Dermis blood vessel endothelial cell (primary cell): Measurements from ENCODE around the gene IPO8. TPM values are rescaled to one million over a fixed set of nuclear protein-coding genes. Genes with fewer than 3 reads are reported as not detected.
"Not testable (repeated sequence)": the region's sequence is repeated elsewhere in the genome, so short reads cannot be mapped to it uniquely, and the experiment has no call there.

Source experiments
- DNase-seq: peaks from one replicate; pipeline ENCODE4 v3.0.0; 2010
- total RNA-seq: library from RNA; depleted of rRNA; stranded (reverse); fragments of >200 nt; gene quantifications from 2 replicates; pipeline ENCODE4 v1.2.3, GENCODE V29; 2014

Gene IPO8
- total RNA-seq, 1 donor from 2014 or later, result 42.7 TPM

DNA sequence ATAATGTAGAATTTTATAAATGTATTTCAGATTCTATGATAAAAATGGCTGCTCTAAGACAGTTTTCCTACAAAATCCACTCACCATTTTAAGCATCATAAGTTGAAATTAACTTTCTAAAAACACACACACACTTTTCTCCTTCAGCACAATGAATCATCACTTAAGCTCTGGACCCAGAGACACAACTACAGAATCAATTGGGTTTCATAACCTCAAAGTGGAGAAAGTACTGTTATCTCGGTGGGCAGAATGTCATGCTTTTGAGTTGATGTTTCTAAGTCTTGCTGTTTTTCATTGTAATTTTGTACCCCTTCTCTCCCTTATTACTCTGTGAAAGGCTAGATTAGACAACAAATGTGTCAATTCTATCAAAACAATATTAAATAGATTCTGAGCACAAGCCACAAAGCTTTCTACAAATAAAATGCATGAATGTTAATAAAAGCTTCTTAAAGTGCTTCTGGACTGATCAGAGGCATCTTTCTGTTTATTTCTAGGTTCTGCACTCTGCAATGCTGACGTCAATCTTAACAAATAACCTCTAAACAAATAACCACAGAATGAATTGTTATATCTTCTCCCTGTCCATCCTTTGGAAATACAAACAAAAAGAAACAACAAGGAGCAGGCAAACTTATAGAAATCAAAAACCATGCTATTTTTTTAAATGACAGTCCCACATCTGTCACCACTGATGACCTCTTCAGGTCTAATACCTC is 8.2 kb downstream of the IPO8 start:
- no peak for DNase-seq

DNA sequence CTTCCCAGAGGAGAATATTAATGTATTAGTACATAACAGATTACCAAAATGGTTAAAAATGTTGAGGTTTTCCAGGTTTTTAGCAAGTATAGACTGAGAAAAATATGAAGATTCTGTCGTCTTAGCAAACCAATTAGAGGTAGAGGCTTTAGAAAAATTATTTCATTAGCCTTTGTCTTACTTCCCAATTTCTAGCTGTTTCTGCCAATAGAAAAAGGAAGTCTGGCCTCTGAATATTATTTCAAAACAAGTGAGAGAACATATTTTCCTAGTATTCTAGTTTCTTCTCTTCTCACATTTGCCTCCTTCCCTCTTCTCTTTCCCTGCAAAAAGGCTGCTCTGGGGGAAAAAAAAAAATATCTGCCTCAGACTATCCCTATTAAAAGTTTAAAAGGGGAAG is 16.4 kb downstream of the IPO8 start:
- no peak for DNase-seq

DNA sequence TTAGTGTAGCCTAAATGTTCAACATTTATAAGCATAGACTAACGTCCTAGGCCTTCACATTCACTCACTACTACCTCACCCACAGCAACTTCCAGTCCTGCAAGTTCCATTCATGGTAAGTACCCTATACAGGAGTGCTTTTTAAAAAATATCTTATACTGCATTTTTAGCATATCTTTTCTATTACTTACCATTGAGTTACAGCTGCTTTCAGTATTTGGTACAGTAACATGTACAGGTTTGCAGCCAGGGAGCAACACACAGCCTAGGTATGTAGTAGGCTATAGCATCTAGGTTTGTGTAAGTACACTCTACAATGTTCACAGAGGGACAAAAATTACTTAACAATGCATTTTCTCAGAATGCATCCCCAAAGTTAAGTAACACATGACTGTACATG is 17.4 kb downstream of the IPO8 start:
- DNase-seq, result no peak

DNA sequence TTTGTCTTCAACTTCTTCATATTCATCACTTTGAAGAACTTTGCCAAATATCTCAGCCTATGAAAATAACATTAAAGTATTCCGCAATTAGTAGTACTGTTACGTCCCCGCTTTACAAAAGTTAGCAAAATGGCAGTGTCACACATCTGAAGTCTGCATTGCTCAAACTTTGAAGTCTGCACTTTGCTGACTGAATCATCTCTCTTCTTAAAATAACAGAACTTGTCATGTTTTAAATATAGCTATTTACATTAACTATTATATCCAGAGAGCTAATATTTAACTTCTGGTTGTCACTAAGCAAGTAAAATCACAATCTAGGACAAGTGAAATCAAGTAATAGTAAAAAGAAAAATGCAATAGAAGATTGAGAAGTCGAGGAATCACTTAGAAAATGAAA is 34.5 kb downstream of the IPO8 start:
- DNase-seq, result no peak

DNA sequence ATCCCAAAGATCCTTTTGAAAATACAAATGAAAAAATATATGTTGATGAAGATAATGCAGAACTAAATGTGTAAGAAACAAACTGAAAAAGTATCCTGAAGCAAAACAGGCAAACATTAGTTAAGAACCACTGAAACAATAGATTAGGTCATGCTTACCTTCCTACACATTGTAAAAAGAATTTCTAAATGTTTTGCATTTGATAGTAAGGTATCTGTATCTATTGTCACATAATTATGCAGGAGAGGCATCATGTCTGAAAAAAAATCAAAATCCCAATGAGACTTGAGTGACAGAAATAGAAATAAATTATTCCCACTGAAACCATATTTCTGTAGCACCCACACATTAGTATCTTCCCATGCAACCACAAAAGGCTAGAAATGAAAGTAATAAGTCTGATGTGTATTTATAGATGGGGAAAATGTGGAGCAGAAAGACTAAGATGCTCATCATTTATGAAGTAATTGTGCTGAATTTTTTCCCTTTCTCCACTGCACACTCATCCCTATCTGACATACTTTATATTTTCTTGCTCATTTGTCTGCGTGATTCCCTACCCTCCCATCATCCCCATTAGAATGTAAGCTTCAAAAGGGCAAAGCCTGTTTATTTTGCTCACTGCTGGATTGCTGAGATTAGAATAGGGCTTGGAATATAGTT is 43.5 kb downstream of the IPO8 start:
- DNase-seq, result no peak

DNA sequence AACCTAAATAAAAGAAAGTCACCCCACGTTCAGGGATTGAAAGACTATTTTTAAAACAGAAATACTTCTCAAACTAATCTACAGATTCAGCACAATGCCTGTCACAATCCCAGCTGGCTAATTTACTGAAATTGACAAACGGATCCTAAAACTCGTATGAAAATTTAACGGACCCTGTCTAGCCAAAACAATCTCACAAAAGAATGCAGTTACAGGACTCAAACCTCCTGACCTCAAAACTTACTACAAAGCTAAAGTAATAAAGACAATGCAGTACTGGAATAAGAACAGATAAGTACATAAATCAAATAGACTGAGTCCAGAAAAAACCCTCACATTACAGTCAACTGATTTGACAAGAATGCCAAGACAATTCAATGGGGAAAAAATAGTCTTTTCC is 48.8 kb downstream of the IPO8 start:
- DNase-seq, result no peak

DNA sequence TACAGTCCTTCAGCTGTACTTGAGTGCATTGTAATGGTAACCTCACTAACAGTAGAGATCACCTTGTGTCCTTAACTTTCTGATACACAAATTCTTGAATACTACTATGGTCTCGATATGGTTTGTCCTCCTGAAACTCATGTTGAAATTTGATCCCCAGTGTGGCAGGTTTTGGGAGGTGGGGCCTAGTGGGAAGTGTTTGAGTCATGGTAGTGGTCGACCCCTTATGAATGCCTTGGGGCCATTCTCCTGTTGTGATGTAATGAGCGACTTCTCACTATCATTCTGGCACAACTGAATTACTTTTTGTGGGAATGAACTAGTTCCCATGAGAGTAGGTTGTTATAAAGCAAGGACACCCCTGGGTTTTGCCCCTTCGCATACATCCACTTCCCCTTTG is 52.3 kb downstream of the IPO8 start:
- DNase-seq, result no peak

DNA sequence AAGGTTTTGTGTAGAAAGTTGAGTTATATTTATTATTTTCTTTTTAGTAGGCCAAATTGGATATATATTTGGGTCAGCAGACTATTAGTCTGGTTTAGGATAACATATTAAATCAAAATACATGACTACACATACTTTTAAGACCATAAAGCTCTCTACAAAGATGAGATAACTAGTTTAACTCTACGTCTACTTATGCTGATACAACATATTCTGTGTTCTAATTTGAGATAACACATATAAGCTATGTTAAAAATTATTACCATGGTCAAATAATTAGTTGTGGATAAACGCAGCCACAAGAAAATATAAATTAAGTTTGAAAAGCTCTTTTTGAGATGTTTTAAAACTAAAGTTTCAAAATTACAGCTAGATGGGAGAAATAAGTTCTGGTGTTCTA is 55.3 kb downstream of the IPO8 start:
- DNase-seq, result no peak

DNA sequence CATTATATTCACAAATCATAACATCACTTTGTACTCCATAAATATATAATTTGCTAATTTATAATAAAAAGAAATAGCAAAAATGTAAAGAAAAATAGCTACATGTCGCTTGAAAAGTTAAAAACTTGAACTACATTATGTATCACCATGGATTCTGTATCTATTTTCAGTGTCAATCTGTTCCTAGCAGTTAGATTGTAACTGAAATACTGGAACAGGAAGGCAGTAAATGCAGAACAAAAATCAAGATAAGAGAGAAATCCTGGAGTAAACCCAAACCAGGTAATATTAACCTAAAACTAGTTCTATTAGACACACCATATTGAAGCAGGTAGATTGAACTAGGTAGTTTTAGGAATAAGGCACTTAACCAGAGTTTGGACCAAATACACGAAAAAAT is 60.3 kb downstream of the IPO8 start:
- DNase-seq, result no peak

DNA sequence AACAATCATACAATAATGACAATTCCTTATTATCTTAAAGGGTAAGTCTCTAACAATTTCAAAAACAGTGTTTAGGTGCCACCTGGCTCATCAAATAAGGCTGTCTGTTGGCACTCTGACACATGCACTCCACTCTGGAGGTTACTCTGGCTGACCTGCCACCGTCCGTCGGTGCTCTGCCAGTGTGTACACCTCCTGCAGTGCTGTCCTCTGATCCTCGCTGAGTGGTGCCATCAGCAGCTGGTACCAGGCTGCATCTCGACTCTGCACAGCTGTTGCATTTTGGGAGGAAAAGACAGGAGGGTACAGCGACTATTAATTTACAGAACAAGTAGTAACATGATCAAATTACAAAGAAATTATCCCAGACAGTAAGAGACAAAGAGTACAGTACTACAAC is 63.9 kb downstream of the IPO8 start:
- no peak for DNase-seq

DNA sequence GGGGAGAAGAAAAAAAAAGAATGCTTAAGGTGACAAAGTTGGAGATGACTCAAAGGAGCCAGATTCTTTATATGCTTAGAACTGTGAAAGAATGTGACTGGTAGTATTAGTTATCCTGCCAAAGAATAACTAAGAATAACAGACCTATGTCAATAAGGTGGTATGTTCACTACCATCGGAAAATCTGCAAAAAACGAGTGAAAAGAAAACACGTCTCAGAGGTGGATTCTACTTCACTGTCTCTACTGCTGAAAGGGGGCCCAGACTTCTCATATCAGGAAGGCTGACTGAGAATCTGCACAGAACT is 64.7 kb downstream of the IPO8 start:
- no peak for DNase-seq

DNA sequence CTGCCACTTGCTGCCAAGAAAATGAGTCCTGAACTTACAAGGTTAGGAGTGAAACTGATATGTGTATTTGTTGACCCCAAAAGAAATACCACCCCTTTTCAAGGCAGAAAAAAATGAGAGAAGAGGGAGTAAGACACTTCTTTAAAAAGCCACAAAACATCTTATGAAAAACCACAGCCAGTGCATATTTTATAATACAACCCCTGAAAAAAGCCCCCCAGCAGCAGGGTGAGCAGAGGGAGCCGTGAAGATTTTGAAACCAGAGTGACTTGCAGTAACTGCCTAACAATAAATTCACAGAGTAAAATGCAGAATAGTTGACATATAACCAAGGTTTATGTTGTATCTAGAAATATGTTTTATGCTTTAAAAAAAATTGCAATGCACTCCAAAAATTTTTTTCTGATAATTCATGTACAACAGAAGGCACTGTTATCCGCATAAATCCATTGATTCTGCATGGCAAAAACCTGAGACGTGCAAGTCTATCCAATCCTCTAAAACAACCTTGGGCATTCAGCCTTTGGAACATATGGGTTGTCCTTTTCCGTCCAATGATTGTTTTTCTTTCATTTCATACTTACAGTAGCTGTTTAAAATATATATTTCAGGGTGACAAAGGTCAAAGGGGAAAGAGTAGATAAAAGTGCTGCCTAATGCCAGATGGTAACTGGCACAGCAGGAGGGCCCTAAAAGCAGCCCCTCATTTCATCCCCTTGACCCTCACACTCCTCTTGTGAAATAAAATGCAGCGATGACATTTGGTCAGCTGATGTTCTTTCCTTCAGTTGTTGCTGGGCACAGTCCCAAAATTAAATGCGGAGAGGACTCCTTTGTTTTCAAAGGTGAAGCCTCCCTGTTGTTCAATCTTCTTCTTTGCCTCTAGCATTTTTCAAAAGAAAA is 65.3 kb downstream of the IPO8 start:
- DNase-seq, result no peak

DNA sequence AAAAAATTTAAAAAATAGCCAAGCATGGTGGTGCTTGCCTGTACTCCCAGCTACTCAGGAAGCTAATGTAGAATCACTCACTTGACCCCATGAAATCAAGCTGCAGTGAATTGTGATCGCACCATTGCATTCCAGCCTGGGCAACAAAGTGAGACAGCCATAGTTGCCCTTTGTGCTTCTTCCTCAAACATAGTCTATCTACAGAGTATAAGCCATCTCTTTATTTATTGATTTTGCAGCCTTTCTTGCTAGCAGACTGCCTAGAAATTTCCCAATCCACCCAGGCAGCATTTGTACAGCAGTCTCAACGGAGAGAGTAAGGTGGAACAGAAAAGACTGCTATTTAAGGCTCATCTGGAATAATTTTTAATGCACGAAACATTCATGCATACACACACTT is 68.8 kb downstream of the IPO8 start:
- no peak for DNase-seq

DNA sequence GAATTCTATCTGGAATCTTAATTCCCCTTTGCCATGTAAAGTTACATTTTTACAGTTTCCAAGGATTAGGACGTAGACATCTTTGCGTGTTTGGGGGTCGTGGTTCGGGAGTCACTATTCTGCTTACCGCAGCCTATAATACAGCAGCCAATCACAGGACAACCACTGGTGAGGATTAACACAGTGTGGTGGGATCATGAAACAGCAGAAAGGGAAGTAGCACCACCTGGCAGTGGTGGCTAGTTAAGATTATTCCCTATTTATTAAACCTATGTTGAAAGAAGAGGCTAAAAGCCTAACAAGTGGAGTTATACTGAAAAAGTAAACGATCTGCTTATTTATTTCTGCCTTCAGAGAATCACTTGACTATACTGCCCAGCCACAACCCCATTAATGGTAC is 71.7 kb downstream of the IPO8 start:
- no peak for DNase-seq

DNA sequence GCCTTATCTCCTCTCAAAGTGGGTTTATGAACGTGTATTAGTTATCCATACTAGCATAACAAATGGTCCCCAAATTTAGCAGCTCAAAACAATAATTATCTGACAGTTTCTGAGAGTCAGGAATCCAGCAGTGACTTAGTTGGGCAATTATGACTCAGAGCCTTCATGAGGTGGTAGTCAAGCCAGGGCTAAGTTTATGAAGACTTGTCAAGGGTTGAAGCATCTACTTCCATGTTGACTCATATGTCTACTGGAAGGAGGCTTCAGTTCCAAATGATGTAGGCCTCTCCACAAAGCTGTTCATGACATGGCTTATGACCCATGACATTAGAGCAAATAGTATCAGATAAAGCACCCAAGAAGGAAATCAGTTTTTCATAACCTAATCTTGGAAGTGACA is 73.2 kb downstream of the IPO8 start:
- DNase-seq, result no peak

DNA sequence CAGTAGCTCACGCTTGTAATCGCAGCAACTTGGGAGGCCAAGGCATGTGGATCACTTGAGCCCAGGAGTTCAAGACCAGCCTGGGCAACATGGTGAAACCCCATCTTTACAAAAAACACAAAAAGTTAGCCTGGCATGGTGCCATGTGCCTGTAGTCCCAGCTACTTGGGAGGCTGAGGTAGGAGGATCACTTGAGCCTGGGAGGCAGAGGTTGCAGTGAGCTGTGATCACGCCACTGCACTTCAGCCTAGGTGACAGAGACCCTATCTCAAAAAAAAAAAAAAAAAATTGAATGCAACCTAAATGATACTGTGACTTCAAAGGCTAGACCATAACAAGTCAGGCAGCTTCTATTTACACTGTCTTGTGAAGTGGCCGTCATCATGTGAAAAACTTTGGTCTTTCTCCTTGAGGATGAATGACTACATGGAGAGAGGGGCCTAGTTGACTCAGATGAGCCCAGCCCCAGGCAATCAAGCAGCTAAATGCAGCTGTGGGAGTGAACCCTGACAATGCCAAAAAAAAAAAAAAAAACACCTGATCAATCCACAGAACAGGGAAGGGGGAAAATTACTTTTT is 73.9 kb downstream of the IPO8 start:
- DNase-seq, result not testable (repeated sequence)

DNA sequence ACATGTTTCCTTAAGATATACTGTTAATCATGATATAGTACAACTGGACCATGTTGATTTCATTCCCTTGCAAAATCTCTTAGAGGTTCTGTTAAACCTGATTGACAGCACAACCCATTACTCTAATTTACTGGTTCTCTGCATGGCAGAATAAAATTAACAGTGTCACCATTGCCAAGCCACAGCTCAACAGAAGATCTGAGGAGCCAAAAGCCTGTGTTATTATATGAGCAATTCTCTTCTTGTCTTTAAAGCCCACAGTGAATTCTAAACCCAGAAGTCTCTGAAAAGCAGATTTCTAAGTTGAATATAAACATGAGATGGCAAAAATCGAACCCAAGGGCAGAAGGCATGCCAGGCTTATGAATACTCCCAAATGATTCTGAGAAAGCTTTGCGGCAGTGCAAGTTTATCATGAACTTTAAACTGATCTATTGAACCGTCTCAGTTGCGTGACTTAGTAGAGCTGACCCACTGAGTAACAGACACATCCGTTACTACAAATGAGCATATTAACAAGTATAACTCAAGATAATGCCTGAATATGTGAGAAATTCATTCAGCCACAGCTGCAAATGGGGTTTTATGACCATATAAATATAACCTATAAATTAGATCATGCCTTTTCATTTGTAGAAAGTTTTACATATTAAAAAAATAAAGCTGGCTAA is 78.2 kb downstream of the IPO8 start:
- DNase-seq, result no peak

DNA sequence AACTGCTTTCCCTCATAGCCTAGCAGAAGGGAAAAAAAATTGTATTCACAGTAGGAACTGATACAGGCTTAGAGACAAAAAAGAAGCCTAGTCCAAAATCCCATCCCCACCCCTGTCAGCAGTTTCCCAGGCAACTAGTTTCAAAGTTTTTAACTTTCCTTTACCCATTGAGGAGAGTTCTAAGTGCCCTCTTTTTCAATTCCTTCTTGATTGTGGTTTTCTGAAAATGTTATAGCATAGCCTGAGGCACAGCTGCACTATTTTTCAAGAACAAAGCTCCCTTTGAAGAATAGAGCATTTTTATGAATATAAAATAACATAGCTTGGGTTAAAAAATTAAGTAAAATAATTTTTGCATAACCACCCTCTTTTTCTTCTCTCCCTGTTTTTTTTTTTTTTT is 81.6 kb downstream of the IPO8 start:
- no peak for DNase-seq

DNA sequence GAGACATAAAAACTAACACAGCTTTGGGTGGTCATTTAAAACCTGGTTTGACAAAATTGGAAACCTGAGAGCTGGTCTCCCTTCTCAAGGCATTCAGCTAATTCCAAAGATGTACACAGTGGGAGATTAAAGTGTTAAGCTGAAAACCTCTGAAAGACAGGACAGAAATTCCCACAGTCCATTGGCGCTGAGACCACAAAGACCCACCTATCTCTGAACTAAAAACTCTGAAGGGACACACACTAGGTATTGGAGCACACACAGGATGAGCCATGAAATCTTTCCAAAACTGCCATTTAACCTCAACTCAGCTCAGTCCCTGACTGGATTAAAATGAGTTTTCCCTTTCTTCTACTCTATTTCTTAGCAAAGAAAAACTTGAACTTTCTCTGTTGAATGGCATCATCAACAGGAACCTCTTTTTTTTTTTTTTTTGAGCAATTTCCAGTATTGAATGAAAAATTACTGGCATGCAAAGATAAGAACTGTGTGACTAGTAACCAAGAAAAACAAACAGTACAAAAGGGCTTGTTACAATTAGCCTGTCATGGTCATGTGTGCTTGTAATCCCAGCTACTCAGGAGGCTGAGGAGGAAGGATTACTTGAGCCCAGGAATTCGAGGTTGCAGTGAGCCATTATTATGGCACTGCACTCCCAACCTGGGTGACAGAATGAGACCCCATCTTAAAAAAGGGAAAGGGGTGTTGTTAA is 82.4 kb downstream of the IPO8 start:
- peak; percentile 65 for DNase-seq

DNA sequence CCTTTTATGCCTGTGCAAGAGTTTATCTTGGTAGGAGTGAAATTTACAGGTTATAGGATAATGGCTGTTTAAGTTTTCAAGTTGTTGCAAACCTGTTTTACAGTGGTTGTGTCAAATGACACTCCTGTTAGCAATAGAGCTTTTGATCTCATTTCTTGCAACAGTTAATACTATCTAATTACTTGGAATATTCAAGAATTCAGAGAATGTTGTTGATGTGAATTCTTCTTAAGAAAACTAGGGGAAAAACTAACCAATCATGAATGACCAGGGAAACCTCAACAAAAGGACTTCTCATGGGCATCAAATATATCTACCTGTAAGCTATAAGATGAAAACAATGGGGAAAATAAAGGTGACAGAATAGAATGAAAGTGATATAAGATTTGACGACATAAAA is 85.0 kb downstream of the IPO8 start:
- no peak for DNase-seq

DNA sequence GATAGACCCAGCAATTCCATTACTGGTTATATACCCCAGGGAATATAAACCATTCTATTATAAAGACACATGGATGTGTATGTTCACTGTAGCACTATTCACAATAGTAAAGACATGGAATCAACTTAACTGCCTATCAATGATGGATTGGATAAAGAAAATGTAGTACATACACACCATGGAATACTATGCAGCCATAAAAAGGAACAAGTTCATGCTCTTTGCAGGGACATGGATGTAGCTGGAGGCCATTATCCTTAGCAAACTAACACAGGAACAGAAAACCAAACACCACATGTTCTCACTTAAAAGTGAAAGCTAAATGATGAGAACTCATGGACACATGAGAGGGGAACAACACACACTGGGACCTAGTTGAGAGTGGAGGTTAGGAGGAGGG is 85.8 kb downstream of the IPO8 start:
- DNase-seq, result not testable (repeated sequence)

DNA sequence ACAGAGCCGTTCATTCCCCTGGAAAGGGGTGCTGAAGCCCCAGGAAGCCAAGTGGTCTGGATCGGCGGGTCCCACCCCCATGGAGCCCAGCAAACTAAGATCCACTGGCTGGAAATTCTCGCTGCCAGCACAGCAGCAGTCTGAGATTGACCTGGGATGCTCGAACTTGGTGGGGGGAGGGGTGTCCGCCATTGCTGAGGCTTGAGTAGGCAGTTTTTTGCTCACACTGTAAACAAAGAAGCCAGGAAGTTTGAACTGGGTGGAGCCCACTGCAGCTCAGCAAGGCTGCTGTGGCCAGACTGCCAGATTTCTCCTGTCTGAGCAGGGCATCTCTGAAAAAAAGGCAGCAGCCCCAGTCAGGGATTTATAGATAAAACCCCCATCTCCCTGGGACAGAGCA is 91.4 kb downstream of the IPO8 start:
- DNase-seq, result peak; percentile 6
